Activated CD8-positive, alpha-beta memory T cell treated with anti-CD3 and anti-CD28 coated beads, Interleukin-2, amount 50 U/mL, for 24 hours (primary cell): ENCODE measurements around the gene LCMT2.

Experiments
- DNase-seq: peaks from one replicate; pipeline ENCODE4 v3.0.0-alpha.2; 2020; ENCODE audit errors: extremely low read depth

LCMT2 gene

GRCh38 chr15:43276563-43277200 is 53.7 kb downstream of the LCMT2 start:
- no peak for DNase-seq

- DNase-seq: no peak
These were observed 54.4 kb downstream of the LCMT2 start for GRCh38 chr15:43275740-43276562.

- no peak for DNase-seq
These were observed 56.2 kb downstream of the LCMT2 start for GRCh38 chr15:43274136-43274535.
